K562 (cell line): ENCODE measurements around the gene SDC3. TPM values are rescaled to one million over a fixed set of nuclear protein-coding genes. Genes with fewer than 3 reads are reported as not detected.

ENCODE experiments used
- BDP1 ChIP-seq: IDR thresholded peaks from 3 replicates; pipeline ENCODE4 v1.6.1; 2011; ENCODE audit not compliant: insufficient read length, insufficient read depth
- BRD9 ChIP-seq: fragments of 450-650 bp; IDR thresholded peaks from 2 replicates; pipeline ENCODE4 v1.6.1; 2018; ENCODE audit warnings: low read depth; ENCODE audit not compliant: partially characterized antibody
- CBX3 ChIP-seq, 2 experiments: IDR thresholded peaks; 1 replicate in 1 of 2; 2 replicates in 1 of 2; pipeline ENCODE4 v1.6.1; 2012; ENCODE audit warnings: inconsistent platforms in 2 of 2, low read length in 2 of 2, borderline replicate concordance in 1 of 2, control low read depth in 1 of 2
- CCNT2 ChIP-seq: IDR thresholded peaks from 2 replicates; pipeline ENCODE4 v1.6.1; 2011; ENCODE audit warnings: borderline replicate concordance, low read depth, mild to moderate bottlenecking, moderate library complexity, mixed read lengths, low read length; ENCODE audit not compliant: insufficient read length; ENCODE audit errors: extremely low read depth
- CSDE1 ChIP-seq, 2 experiments: fragments of 450-650 bp; IDR thresholded peaks; 2 replicates each; pipeline ENCODE4 v1.6.1; 2016; ENCODE audit warnings: mild to moderate bottlenecking in 1 of 2
- DDX20 ChIP-seq: fragments of 450-650 bp; IDR thresholded peaks from 2 replicates; pipeline ENCODE4 v1.6.1; 2016; ENCODE audit warnings: missing genetic modification characterization, low read depth, mild to moderate bottlenecking, missing compliant biosample characterization, moderate library complexity
- ETS2 ChIP-seq: IDR thresholded peaks from 2 replicates; pipeline ENCODE4 v1.6.1; 2016; ENCODE audit warnings: borderline replicate concordance, missing genetic modification characterization, mild to moderate bottlenecking, moderate library complexity, missing compliant biosample characterization; ENCODE audit not compliant: poor library complexity, severe bottlenecking
- FUS ChIP-seq: fragments of 200-400 bp; formaldehyde crosslinking; optimal IDR thresholded peaks from 2 replicates; pipeline ENCODE3; 2017; ENCODE audit warnings: low read depth, low read length
- JUNB ChIP-seq: fragments of 450-650 bp; formaldehyde crosslinking; conservative IDR thresholded peaks from 2 replicates; pipeline ENCODE4 v1.4.0; 2020; ENCODE audit warnings: mild to moderate bottlenecking
- KDM1A ChIP-seq, 2 experiments: fragments of 450-650 bp; IDR thresholded peaks; 2 replicates each; pipeline ENCODE4 v1.6.1; 2016; ENCODE audit warnings: mild to moderate bottlenecking in 2 of 2
- MIER1 ChIP-seq: fragments of 450-650 bp; IDR thresholded peaks from 2 replicates; pipeline ENCODE4 v1.6.1; 2016; ENCODE audit warnings: antibody characterized with exemption, mild to moderate bottlenecking, low read depth
- PRDM10 ChIP-seq: fragments of 450-650 bp; IDR thresholded peaks from 2 replicates; pipeline ENCODE4 v1.6.1; 2018; ENCODE audit not compliant: partially characterized antibody
- PTBP1 ChIP-seq: fragments of 200-400 bp; formaldehyde crosslinking; IDR thresholded peaks from 2 replicates; pipeline ENCODE4 v1.6.1; 2017; ENCODE audit warnings: low read depth, low read length
- RCOR1 ChIP-seq, 2 experiments: IDR thresholded peaks; 2 replicates each; pipeline ENCODE4 v1.6.1; 2012; ENCODE audit warnings: low read depth in 2 of 2, low read length in 2 of 2, borderline replicate concordance in 1 of 2, improper control_type of control experiment in 1 of 2
- SFPQ ChIP-seq: fragments of 200-400 bp; formaldehyde crosslinking; IDR thresholded peaks from 2 replicates; pipeline ENCODE4 v1.6.1; 2017; ENCODE audit warnings: mild to moderate bottlenecking, low read depth, low read length, moderate library complexity
- SREBF1 ChIP-seq: fragments of 150-350 bp; IDR thresholded peaks from 2 replicates; pipeline ENCODE4 v1.6.1; 2014; ENCODE audit warnings: antibody characterized with exemption, low read depth, low read length, borderline replicate concordance
- ZC3H4 ChIP-seq: sonication (generic); formaldehyde crosslinking; IDR thresholded peaks from 2 replicates; pipeline ENCODE4 v1.9.0; 2021; ENCODE audit warnings: missing genetic modification reagents, borderline replicate concordance
- ZFP36 ChIP-seq: fragments of 150-350 bp; IDR thresholded peaks from 2 replicates; pipeline ENCODE4 v1.6.1; 2018; ENCODE audit warnings: low read length, low read depth; ENCODE audit not compliant: partially characterized antibody
- ZKSCAN3 ChIP-seq: fragments of 250-450 bp; sonication (Bioruptor Pico); IDR thresholded peaks from 2 replicates; pipeline ENCODE4 v1.4.0; 2020
- ZNF436 ChIP-seq: fragments of 250-450, 450-650 bp; sonication (Bioruptor Pico); formaldehyde crosslinking; IDR thresholded peaks from 2 replicates; pipeline ENCODE4 v1.7.0; 2020; ENCODE audit warnings: mild to moderate bottlenecking
- ZNF785 ChIP-seq: fragments of 250-450 bp; sonication (Bioruptor Pico); IDR thresholded peaks from 2 replicates; pipeline ENCODE4 v1.4.0; 2020; ENCODE audit warnings: mild to moderate bottlenecking
- polyA plus RNA-seq, 8 experiments: library from polyadenylated mRNA; depleted of rRNA in 4 of 8; stranded (reverse) in 5 of 8; unstranded in 3 of 8; fragments of >200 nt; fragmentation: Nextera tagmentation in 2 of 8; fragmentation: Illumina TruSeq in 1 of 8; extraction: Ambion mirVana in 2 of 8; extraction: Trizol in 1 of 8; gene quantifications; 2 replicates each; pipeline versions ENCODE4 v1.2.1 to v1.2.3, GENCODE V29; 2011 to 2014; ENCODE audit warnings: inconsistent platforms in 1 of 8, missing spikeins in 1 of 8
- total RNA-seq, 7 experiments: library from RNA; depleted of rRNA in 6 of 7; stranded (reverse); fragments of >200 nt in 6 of 7; fragmentation: Illumina TruSeq in 2 of 7; extraction: Trizol in 2 of 7; gene quantifications; 2 replicates each; pipeline versions ENCODE4 v1.2.1 to v1.2.3, GENCODE V29; 2011 to 2021; ENCODE audit warnings: low replicate concordance in 1 of 7

SDC3 gene
- total and polyA plus RNA-seq, 9 of the 15 experiments (the other 6 are each of a cell fraction or from before 2014, with no cell fraction given): 0.38 to 44.1 (median 12.1) TPM

GRCh38 chr1:30883389-30884172 is 25.0 kb downstream of the SDC3 start (continued):
- no peak for TF ChIP-seq SFPQ
- peak; percentile 33 to 51; a peak in 3 of 4 replicates for TF ChIP-seq KDM1A (IDR thresholded peaks at IDR 0.05)
- no peak for TF ChIP-seq ZKSCAN3 (CRISPR knock-in tag)
- TF ChIP-seq CSDE1 (IDR thresholded peaks at IDR 0.05): no peak
- no peak for TF ChIP-seq MIER1
- TF ChIP-seq BDP1: no peak
- TF ChIP-seq CCNT2: no peak
- TF ChIP-seq ZNF436: no peak
- TF ChIP-seq PRDM10: no peak
- TF ChIP-seq ETS2 (tag): no peak
- 0 out of 2 replicates have a peak, but pooled peaks have one; percentile 73 for TF ChIP-seq ZC3H4 (CRISPR knock-in tag)
- TF ChIP-seq DDX20 (tag): no peak
- no peak for TF ChIP-seq PTBP1
- TF ChIP-seq SREBF1: no peak
- TF ChIP-seq CBX3 (IDR thresholded peaks at IDR 0.05; ENCODE audit: borderline replicate concordance in 1 of 2, low read length in 2 of 2): no peak
- 0 out of 4 replicates have a peak, but pooled peaks of 1 of the 2 experiments have one; percentile 18 for TF ChIP-seq RCOR1 (IDR thresholded peaks at IDR 0.05; ENCODE audit: borderline replicate concordance in 1 of 2, low read depth in 2 of 2, low read length in 2 of 2)
- no peak for TF ChIP-seq FUS
- no peak for TF ChIP-seq JUNB (CRISPR knock-in tag)
- peak; percentile 66 for TF ChIP-seq ZFP36
- no peak for TF ChIP-seq ZNF785 (CRISPR knock-in tag)
- TF ChIP-seq BRD9: peak; percentile 67
